Endothelial cell of umbilical vein (primary cell): ENCODE data around the gene SRRM3. TPM values are rescaled to one million over a fixed set of nuclear protein-coding genes. Genes with fewer than 3 reads are reported as not detected.

Experiments used
- BruUV-seq: library from RNA; stranded (reverse); fragments of 400-500 nt; replicated peaks from 2 replicates; lab custom pipeline; 2021; lab: Mats Ljungman, UMichigan
- CTCF ChIA-PET: fragments of 300-600, 350-600 bp; sonication (Branson Sonifier 250); formaldehyde crosslinking; loops from one replicate; lab custom pipeline; 2021; ENCODE audit warnings: antibody characterized with exemption, inconsistent platforms; lab: Charles Lee
- POLR2A ChIA-PET: fragments of 300-600, 350-600 bp; sonication (Branson Sonifier 250); formaldehyde crosslinking; loops from one replicate; lab custom pipeline; 2021; ENCODE audit warnings: antibody characterized with exemption, inconsistent platforms; lab: Charles Lee
- DNase-seq: peaks from one replicate; pipeline ENCODE4 v3.0.0-alpha.2; 2011; ENCODE audit warnings: low read depth, low spot score
- FAIRE-seq: peaks from 2 replicates; lab custom pipeline; 2011; peaks lifted over from hg19 to GRCh38; lab: Jason Lieb, UNC
- H2AFZ ChIP-seq: 2 replicates; pipeline ENCODE4 v1.6.0; 2012; ENCODE audit warnings: low read depth, low read length, control low read depth, inconsistent platforms
- H3K27ac ChIP-seq: 2 replicates; pipeline ENCODE4 v1.5.1; 2011; ENCODE audit warnings: low read depth, mild to moderate bottlenecking, control low read depth, low read length, moderate library complexity; ENCODE audit not compliant: insufficient read depth
- H3K27me3 ChIP-seq, 2 experiments: 2 replicates each; pipeline versions ENCODE4 v1.6.0 to v1.6.1; 2011; ENCODE audit warnings: low read length in 2 of 2, mixed read lengths in 1 of 2; ENCODE audit not compliant: control insufficient read depth in 2 of 2, insufficient read depth in 2 of 2
- H3K36me3 ChIP-seq, 2 experiments: 2 replicates in 1 of 2; 3 replicates in 1 of 2; pipeline ENCODE4 v1.5.1; 2011; ENCODE audit warnings: low read length in 2 of 2, mild to moderate bottlenecking in 1 of 2, moderate library complexity in 1 of 2; ENCODE audit not compliant: control insufficient read depth in 2 of 2, insufficient read depth in 2 of 2; ENCODE audit errors: extremely low read depth in 1 of 2
- H3K4me1 ChIP-seq: 3 replicates; pipeline ENCODE4 v1.5.1; 2011; ENCODE audit warnings: mild to moderate bottlenecking, low read length; ENCODE audit not compliant: control insufficient read depth, insufficient read depth; ENCODE audit errors: extremely low read depth
- H3K4me2 ChIP-seq: 2 replicates; pipeline ENCODE4 v1.6.1; 2011; ENCODE audit warnings: low read length, control low read depth, mixed read lengths; ENCODE audit not compliant: insufficient read depth
- H3K4me3 ChIP-seq, 3 experiments: fragments of 200-600 bp in 1 of 3; sonication (generic), shearing (Covaris generic) in 1 of 3; replicated peaks in 1 of 3; 2 replicates each; pipeline ENCODE4 v1.5.1; 2011 to 2016; ENCODE audit warnings: control low read depth in 3 of 3, low read length in 3 of 3, mild to moderate bottlenecking in 2 of 3, inconsistent platforms in 1 of 3, low read depth in 1 of 3, moderate library complexity in 1 of 3; ENCODE audit not compliant: insufficient read depth in 1 of 3
- H3K79me2 ChIP-seq: 2 replicates; pipeline ENCODE4 v1.6.0; 2012; ENCODE audit warnings: low read length, inconsistent platforms; ENCODE audit not compliant: control insufficient read depth, insufficient read depth
- H3K9ac ChIP-seq: replicated peaks from 2 replicates; pipeline ENCODE3; 2011; ENCODE audit warnings: low read length, control low read depth; ENCODE audit not compliant: insufficient read depth; ENCODE audit errors: extremely low read depth
- H3K9me1 ChIP-seq: replicated peaks from 3 replicates; pipeline ENCODE4 v1.6.0; 2011; ENCODE audit warnings: mild to moderate bottlenecking, low read length; ENCODE audit not compliant: control insufficient read depth, insufficient read depth; ENCODE audit errors: extremely low read depth
- H3K9me3 ChIP-seq: replicated peaks from 2 replicates; pipeline ENCODE4 v1.5.1; 2012; ENCODE audit warnings: low read length, inconsistent platforms; ENCODE audit not compliant: control insufficient read depth, insufficient read depth
- H4K20me1 ChIP-seq: replicated peaks from 2 replicates; pipeline ENCODE3; 2011; ENCODE audit warnings: mild to moderate bottlenecking, low read length; ENCODE audit not compliant: control insufficient read depth, insufficient read depth; ENCODE audit errors: extremely low read depth
- EZH2 ChIP-seq: IDR thresholded peaks from 2 replicates; pipeline ENCODE4 v1.6.1; 2012; ENCODE audit warnings: borderline replicate concordance, low read depth, mild to moderate bottlenecking, moderate library complexity, low read length, inconsistent platforms; ENCODE audit not compliant: severe bottlenecking
- FOS ChIP-seq: IDR thresholded peaks from 2 replicates; pipeline ENCODE4 v1.6.1; 2011; ENCODE audit warnings: mild to moderate bottlenecking, low read length, moderate library complexity, borderline replicate concordance; ENCODE audit not compliant: insufficient read depth
- GATA2 ChIP-seq: IDR thresholded peaks from 2 replicates; pipeline ENCODE4 v1.7.0; 2011; ENCODE audit warnings: low read depth, mild to moderate bottlenecking, moderate library complexity, mixed read lengths, low read length; ENCODE audit not compliant: insufficient read length, insufficient read depth
- JUN ChIP-seq: IDR thresholded peaks from 2 replicates; pipeline ENCODE4 v1.6.1; 2011; ENCODE audit warnings: borderline replicate concordance, low read depth; ENCODE audit not compliant: insufficient read length, insufficient read depth
- MYC ChIP-seq: IDR thresholded peaks from one replicate; pipeline ENCODE4 v1.6.1; 2011; ENCODE audit warnings: mild to moderate bottlenecking, low read depth, low read length
- POLR2A ChIP-seq: IDR thresholded peaks from 2 replicates; pipeline ENCODE4 v1.6.1; 2012; ENCODE audit warnings: low read depth, mild to moderate bottlenecking, control low read depth, low read length
- POLR2AphosphoS5 ChIP-seq: IDR thresholded peaks from 2 replicates; pipeline ENCODE4 v1.6.1; 2012; ENCODE audit warnings: low read depth, mild to moderate bottlenecking, control low read depth, low read length, moderate library complexity; ENCODE audit not compliant: insufficient read depth
- dilution Hi-C: fragments of 300-500 bp; cut with MboI; formaldehyde crosslinking; loops from one replicate; pipeline ENCODE4 v1.15.0; 2019; ENCODE audit warnings: low sequenced_read_pairs; ENCODE audit not compliant: extremely low pct_ligation_motif_present
- intact Hi-C: fragments of 100-400 bp; cut with micrococcal nuclease; formaldehyde crosslinking; loops from one replicate; pipeline ENCODE4 v1.10.0; 2022
- polyA plus RNA-seq, 4 experiments: library from polyadenylated mRNA; depleted of rRNA in 3 of 4; stranded (reverse) in 3 of 4; unstranded in 1 of 4; fragments of >200 nt; gene quantifications; 2 replicates each; pipeline versions ENCODE4 v1.2.1 to v1.2.3, GENCODE V29; 2011 to 2012; ENCODE audit warnings: missing spikeins in 1 of 4
- total RNA-seq: library from RNA; stranded (reverse); gene quantifications from 2 replicates; pipeline ENCODE4 v1.2.3, GENCODE V29; 2021
- TF ChIP-seq, protein P1 (sequence below), 2 donors: IDR thresholded peaks; 1 replicate in 1 of 2; 2 replicates in 1 of 2; pipeline ENCODE4 v1.5.1; 2011; ENCODE audit warnings: low read length in 2 of 2, mild to moderate bottlenecking in 2 of 2, moderate library complexity in 2 of 2, control low read depth in 1 of 2, inconsistent platforms in 1 of 2, low read depth in 1 of 2; ENCODE audit not compliant: insufficient read depth in 1 of 2; ENCODE audit errors: extremely low read depth in 1 of 2
- TF ChIP-seq, protein P2 (sequence below): IDR thresholded peaks from 2 replicates; pipeline ENCODE4 v1.6.1; 2011; ENCODE audit not compliant: insufficient read depth, insufficient read length

Gene SRRM3
- total and polyA plus RNA-seq, 2 donors (not counting 3 experiments of a cell fraction or from before 2014, with no cell fraction given): 4.4 to 5.4 TPM

DNA sequence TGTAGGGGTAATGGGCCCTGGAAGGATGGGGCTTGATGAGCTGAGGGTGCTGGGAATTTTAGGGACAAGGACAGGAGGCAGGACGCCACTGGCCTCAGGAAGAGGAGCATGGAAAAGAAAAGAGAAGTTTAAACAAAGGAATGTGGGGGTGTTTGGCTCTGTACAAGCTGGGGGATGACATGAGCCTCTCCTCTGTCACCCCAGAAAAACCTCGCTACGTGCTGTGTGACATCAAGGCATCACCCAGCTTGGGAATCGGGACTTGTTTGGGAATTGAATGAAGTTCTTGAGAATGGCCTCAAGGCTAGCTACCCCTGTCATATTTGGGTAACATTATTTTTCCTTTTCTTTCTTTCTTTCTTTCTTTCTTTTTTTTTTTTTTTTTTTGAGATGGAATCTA, 53.1 kb downstream of the SRRM3 start:
- H4K20me1 ChIP-seq: no peaks in the 10 kb centered on the region
- H3K36me3 ChIP-seq: no peaks in the 10 kb centered on the region
- H3K9me1 ChIP-seq: no peaks in the 10 kb centered on the region
- H3K4me3 ChIP-seq: no peak overlapping the region
- H3K27me3 ChIP-seq: peaks cover 2 to 6% of the 10 kb centered on the region in 2 experiments
- dilution Hi-C loops (no loop called here), intact Hi-C loops (no loop called here)
- no peaks in the 10 kb centered on the region for H3K79me2 ChIP-seq
- H2AFZ ChIP-seq: no peak overlapping the region
- BruUV-seq: no TSS peak
- no peaks in the 10 kb centered on the region for H3K9me3 ChIP-seq
- no peak overlapping the region for H3K4me2 ChIP-seq
- no peak overlapping the region for H3K27ac ChIP-seq
- DNase-seq: no peak
- H3K4me1 ChIP-seq: no peaks in the 10 kb centered on the region
- no peak overlapping the region for H3K9ac ChIP-seq
- ChIA-PET POLR2A (no interaction called here), CTCF (interaction anchor here (0.6 to 2.1 kb wide), 7 partner anchors 8 to 76 kb away, joined by 3 to 15 read pairs (median 4); no protein-coding TSS in a partner anchor)
- FAIRE-seq: no peak
- TF ChIP-seq, protein P1, sequence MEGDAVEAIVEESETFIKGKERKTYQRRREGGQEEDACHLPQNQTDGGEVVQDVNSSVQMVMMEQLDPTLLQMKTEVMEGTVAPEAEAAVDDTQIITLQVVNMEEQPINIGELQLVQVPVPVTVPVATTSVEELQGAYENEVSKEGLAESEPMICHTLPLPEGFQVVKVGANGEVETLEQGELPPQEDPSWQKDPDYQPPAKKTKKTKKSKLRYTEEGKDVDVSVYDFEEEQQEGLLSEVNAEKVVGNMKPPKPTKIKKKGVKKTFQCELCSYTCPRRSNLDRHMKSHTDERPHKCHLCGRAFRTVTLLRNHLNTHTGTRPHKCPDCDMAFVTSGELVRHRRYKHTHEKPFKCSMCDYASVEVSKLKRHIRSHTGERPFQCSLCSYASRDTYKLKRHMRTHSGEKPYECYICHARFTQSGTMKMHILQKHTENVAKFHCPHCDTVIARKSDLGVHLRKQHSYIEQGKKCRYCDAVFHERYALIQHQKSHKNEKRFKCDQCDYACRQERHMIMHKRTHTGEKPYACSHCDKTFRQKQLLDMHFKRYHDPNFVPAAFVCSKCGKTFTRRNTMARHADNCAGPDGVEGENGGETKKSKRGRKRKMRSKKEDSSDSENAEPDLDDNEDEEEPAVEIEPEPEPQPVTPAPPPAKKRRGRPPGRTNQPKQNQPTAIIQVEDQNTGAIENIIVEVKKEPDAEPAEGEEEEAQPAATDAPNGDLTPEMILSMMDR (IDR thresholded peaks at IDR 0.05; ENCODE audit: extremely low read depth in 1 of 2, insufficient read depth in 1 of 2, low read depth in 1 of 2, low read length in 2 of 2): no peak
- no peak for TF ChIP-seq GATA2
- TF ChIP-seq POLR2A: no peak
- TF ChIP-seq JUN: no peak
- TF ChIP-seq EZH2: no peak
- no peak for TF ChIP-seq MYC
- TF ChIP-seq, protein P2, sequence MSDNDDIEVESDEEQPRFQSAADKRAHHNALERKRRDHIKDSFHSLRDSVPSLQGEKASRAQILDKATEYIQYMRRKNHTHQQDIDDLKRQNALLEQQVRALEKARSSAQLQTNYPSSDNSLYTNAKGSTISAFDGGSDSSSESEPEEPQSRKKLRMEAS: no peak
- no peak for TF ChIP-seq FOS
- no peak for TF ChIP-seq POLR2AphosphoS5
